HG02678 (cell line): ENCODE data around the gene LRRFIP1.
"Not testable (repeated sequence)": the region's sequence is repeated elsewhere in the genome, so short reads cannot be mapped to it uniquely, and the experiment has no call there.

ENCODE experiments used
- ATAC-seq: cut with Tn5 transposase; IDR thresholded peaks from one replicate; pipeline ENCODE4 v1.9.1; 2021; ENCODE audit warnings: mild to moderate bottlenecking, moderate library complexity; ENCODE audit not compliant: unreplicated experiment

LRRFIP1 gene

DNA sequence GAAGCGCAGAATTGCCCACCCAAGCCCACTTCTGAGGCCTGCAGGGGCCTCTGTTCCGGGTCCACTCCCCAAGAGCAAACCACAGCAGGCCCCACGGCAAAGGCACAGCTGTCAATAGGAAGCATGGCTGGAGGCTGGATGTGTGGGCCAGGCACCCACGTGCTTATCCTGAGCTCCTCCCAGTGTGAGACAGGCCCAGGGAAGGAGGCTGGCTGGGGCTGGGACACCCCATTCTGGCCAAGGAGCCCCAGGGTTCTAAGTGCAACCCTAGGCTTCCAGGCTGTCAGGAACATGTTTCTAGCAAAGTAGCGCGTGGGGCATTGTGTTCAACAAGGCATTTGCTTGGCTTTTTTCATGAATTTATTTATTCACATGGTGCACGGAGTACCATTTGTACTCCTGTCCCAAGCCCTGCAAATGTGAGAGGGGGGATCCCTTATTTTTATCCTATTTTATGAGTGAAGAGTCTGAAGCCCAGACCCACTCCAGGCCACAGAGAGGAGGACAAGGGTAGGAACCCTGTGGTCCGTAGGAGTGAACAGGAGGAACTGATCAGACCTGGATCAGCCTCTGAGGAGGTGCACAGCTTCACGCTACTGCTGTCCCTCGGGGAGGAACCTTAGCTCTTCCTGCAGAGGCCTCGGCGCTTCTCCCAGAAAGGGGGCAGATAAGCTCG, 30.7 kb upstream of the LRRFIP1 start:
- no peak for ATAC-seq

DNA sequence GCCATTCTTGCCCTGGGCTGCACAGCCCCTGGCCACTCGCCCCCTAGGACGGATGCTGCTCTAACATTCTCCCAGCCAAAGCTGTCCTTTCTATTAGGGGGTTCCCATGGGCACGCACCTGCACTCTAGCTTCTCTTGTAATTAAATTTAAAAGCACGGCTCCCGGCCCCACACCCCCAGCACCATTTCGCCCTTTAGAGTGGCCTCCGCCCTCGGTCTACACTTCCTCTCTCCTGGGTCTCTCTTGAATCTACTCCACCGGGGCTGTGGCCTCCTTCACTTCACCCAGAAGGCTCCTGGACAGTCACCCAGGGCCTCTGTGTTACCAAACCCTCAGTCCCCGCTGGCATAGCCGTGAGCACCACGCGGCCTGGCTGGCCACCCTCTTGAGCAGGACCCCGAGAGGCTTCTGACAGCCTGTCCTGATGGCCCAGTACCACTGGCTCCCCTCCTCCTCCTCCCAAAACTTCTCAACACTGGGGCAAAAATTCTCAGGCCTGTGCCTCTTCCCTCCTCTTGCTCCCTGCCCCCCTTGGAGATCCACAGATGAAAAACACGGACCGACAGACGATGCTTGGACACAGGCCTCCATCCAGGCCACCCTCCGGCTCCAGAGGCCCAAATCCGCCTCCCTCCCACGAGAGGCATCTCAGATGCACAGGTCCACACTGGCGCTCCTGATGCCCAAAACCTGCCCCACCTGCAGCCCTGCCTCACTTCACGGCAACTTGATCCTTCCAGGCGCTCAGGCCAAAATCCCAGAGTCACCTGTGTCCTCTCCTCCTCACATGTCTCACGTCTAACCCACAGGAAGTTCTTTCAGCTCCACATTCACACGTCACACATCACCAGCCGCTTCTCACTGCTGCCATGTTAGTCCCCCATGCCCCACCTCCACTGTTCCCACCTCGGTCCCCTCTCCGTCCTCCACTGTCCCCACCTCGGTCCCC, 29.9 kb upstream of the LRRFIP1 start:
- ATAC-seq: no peak

DNA sequence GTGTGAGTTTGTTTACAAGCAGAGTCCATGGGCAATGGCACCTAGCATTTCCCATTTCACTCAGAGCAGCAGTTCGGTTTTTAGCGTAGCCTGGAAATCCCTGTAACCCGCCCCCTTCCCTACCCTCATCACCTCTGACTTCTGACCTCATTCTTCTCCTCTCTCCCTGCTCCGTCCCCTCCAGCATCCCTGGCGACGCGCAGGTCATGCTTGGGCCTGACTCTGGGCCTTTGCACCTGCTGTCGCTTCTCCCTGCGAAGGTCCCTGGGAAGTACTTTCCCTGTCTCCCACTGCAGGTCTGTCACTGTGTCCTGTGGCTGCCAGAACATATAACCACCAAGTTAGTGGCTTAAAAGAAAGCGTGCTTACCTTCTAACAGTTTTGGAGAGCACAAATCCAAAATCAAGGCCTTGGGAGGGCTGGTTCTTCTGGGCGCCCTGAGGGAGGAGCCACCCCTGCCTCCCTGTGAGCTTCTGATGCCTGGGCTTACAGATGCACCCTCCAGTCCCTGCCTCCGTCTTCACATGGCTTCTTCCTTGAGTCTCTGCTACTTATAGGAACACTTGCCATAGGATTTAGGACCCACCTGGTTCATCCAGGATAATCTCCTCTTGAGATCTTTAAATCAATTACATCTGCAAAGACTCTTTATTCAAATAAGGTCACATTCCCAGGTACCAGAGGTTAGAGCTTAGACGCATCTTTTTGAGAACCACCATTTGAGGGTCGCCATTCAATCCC, 28.7 kb upstream of the LRRFIP1 start:
- ATAC-seq: no peak

DNA sequence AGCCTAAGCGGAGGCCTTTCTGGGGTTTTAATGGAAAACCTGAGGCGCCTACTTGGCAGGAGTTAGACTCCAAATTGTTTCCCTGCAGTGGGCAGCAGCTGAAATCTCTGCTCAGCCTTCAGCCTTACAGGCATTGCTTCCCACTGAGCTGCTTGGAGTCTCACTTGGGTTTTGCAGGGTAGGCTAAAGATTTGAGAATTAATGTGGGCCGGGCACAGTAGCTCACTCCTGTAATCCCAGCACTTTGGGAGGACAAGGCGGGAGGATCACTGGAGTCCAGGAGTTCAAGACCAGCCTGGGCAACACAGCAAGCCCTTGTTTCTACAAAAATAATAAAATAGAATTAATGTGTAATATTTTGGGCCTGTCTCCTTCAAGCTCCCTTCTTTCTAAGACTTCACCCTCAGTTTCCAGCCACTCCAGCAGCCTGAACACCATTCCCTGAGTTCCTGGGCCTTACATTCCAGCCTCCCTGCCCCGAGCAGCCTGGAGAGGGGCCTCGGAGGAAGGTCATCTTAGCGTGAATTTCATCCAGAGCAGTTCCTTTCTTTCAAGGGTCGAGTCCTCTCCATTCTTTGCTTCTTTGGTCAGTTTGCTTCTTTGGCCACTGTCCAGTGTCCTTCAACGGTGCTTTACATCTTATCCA, 27.8 kb upstream of the LRRFIP1 start:
- no peak for ATAC-seq

DNA sequence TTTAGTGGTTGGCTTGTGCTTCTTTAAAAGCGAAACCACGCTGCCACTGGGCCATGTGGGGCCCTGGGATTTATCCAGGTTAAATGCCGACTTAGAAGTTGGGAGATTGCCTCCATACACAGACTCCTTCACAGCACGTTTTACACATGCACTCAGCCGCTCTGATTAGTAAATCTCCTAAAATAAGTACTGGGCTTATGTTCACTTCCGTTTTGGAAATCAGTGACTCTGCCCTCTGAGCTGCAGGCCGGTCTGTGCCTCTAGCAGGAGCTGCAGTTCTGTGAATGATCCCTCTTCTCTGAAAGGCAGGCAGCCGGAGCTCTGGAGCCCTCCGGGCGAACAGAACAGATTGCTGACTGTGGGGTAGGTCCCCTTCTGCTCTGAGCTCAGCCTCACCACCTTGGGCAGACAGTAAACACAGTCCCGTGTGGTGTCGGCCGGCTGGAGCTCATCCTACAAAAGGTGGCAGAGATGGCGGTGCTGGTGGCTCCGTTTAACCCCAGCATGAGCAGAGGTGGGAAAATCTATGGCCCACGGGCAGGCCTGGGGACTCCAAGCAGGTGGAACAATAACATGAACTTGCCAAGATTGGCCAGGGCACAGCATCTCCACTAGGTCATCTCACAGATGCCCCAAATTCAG, 27.1 kb upstream of the LRRFIP1 start:
- no peak for ATAC-seq

DNA sequence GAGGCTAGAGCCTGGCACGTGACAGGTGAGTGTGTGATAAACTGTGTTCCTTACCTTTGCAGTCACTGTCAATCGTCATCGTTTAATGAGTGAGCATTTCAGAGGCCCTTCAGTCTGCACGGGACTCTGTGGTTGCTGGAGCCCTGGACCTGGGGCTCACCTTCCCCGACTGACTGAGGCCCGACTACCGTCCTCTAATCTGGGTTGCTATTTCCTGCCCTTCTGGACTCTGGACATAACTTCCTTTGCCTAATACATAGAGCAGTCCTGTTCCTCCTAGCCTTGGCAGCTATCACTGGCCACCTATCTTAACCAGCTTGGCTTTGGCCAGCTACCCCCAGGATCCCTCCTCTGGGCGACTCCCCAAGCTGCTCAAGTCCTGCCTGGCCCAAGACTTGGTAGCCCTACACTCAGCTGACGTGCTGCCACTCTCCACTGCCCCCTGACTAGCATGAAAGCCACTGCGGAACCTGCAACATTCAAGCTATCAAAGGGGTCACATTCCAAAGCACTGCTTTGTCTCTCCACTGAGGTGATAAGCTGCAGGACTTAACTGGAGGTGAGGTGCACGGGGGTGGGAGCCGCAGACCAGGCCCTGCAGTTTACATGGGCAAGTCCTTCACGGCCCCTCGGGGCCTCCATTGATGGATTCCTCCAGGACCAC, 25.8 kb upstream of the LRRFIP1 start:
- no peak for ATAC-seq

DNA sequence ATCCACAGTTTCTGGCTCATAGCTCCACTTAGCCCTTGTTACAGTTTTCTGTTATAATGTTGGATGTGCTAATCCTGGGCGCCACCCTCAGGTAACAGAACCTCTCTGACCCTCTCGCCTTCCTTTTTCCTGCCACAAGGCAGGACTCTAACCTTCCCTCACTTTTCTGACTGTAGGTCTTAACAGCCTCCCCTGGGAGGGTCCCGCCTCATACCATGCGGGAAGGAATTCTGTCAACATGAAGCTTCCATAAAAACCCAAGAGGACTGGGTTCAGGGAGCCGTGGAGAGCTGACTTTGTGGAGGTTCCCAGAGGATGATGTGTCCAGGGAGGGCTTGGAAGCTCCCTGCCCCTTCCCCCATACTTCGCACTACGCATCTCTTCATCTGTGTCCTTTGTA, 25.0 kb upstream of the LRRFIP1 start:
- no peak for ATAC-seq

DNA sequence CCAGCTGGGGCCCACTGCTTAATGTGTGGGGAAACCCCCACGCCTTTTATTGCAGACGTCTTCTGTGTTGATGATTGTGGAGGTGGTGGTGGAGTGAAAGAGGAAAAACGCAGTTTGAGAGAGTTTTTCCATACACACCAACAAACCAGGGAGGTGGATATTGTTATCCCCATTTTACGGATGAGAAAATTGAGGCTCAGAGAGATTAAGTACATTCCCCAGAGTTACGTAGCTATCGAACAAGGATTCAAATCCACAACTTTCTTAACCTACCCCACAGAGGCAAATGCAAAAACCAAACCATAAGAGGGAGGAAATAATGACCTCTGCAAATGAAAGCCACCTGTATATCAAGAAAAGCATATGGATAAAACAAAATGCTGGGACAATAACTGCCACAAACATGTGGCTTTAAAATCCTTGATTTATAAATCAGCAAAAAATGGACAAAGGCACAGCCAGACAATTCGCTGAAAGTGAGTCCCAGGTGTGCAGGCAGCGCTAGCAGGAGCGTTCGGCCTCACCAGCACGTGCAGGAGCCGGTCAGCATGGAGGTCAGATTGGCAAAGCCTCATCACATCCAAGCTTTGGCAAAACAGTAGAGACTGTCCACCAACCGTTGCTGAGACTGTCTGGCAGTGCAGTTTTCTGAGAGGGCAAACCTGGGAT, 24.2 kb upstream of the LRRFIP1 start:
- no peak for ATAC-seq

DNA sequence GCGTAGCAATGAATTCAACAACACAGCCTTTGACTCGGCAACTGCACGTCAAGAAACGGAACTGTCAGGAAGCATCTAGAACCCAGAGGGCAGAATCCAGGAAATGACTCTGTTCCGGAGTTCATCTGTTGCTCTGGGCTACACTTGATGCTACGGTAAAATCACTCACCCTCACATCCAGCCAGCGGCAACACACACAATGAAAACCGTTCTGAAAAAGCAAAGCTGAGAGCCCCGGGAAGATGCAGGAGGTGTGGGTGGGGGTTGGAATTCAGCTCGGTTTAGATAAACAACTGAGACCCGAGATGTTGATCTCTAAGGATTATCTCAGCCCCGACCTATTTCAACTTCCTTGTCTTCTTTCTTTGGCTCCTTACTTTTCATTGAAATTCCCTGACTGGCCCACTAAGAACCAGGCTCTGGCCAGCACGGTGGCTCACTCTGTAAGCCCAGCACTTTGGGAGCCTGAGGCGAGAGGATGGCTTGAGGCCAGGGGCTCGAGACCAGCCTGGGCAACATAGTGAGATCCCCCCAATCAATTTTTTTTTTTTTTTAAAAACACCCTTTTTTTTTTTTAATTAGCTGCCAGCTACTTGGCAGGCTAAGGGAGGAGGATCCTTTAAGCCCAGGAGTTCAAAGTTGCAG, 23.5 kb upstream of the LRRFIP1 start:
- peak; percentile 69 for ATAC-seq

DNA sequence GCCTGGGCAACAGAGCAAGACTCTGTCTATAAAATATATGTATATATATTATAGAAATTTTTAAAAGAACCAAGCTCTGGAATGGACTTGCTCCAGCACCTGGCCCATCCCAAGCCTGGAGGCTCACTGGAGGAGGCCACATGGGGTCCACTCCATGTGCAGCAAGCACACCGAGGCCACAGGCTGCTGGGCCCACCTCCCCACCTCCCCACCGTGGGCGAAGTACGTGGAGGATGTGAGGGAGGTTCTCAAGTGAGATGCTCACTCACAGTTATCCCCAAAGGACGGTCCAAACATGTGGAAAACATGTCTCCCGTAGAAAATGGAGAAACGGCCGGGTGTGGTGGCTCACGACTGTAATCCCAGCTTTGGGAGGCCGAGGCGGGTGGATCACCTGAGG, 23.0 kb upstream of the LRRFIP1 start:
- ATAC-seq: no peak

DNA sequence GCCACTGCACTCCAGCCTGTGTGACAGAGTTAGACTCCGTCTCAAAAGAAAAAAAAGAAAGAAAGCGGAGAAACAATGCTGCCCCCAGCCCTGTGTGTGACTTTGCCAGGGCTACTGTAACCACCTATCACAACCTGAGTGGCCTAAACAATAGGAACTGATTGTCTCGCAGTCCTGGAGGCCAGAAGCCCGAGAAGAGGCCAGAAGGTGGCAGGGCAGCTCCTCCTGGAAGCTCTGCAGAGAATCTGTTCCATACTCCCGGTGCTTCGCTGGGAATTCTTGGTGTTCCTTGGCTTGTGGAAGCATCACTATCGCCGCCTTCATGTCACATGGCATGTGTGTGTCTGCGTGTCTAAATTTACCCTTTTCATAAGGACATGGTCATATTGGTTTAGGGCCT, 22.4 kb upstream of the LRRFIP1 start:
- no peak for ATAC-seq

DNA sequence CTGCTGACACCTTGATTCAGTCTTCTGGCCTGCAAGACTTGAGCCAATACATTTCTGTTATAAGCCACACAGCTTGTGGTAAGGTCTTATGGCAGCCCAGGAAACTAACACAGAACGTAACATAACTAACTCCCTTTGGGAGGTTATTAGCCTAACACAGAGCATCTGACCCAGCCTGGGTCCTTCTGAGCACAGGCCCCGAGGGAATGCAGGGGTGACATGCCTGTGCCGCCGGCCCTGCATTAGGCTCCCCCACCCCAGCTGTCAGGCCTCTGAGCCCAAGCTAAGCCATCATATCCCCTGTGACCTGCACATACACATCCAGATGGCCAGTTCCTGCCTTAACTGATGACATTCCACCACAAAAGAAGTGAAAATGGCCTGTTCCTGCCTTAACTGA, 20.9 kb upstream of the LRRFIP1 start:
- not testable (repeated sequence) for ATAC-seq

DNA sequence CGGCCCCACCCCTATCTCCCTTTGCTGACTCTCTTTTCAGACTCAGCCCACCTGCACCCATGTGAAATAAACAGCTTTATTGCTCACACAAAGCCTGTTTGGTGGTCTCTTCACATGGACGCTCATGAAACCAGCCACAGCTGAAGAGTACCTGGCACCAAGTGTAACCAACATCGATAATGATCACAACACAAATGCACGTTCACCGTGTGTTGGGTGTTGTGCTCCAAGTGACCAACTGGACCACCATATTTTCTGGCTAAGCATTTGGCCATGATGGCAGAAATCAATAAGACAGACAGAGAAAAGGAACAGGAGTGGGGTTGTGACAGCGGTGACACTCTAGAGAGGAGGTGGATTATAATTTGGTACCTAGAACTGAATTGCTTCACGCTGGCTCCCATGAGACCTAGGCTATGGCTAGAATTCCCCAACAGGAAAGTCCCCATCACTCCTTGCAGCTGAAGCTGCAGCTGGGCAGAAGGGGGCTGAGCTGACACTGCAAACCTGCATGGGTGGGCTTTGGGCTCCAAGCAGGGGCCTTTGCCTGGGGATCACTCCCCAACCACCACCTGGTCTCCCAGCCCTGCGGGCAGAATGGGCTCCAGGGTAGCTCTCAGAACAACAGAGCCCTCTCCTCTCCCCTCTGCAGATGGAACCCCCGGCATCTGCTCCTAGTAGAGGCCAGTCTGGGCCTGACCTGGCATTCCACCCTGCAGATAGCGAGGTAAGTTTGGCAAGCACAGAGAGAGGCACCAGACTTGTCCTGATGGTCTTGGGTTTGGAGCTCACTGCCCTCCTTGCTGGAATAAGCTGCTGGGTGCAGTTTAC, 14.6 kb upstream of the LRRFIP1 start:
- ATAC-seq: no peak

DNA sequence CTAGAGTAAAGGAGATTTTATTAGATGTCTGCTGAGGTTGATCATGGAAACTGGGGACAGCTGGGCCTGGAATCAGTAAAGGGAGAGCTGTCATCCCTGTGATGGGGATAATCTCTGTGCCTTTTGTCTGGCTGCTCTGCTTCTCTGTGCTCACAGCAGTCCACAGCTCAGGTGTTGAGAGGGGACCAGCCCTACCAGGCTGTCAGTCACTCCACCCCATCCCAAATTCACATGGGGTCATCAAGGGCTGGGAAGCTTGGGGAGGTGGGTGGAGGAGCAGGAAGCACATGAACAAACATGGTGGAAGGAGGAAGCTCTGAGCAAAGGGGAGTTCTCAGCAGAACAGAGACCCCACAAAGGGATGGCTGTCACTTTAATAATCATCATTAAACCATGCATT, 13.7 kb upstream of the LRRFIP1 start:
- no peak for ATAC-seq

DNA sequence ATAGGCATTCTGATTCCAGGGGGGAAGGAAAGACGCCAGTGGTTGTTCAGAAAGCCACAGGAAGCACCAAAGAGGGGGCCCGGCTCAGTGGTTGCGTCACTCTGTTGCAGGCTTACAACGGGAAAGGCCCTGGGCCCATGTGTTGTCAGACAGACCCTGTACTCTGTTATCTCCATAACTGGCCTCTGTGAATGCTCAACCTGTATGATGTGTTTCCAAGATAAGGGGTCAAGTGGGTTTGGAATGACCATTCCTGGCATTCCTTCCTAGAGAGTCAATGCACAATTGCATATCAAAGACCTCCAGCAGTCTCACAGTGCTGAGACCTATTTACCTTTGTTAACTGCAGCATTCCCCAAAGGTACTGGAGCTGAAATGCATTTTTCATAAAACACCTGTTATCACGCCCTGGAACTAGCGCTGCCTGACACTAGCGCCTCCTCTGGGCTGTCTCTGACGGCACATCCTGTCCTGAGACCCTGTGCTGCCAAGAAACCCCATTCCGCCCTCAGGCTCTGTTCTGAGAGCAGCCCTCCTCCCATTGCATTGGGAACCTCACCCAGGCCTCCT, 13.2 kb upstream of the LRRFIP1 start:
- ATAC-seq: no peak

DNA sequence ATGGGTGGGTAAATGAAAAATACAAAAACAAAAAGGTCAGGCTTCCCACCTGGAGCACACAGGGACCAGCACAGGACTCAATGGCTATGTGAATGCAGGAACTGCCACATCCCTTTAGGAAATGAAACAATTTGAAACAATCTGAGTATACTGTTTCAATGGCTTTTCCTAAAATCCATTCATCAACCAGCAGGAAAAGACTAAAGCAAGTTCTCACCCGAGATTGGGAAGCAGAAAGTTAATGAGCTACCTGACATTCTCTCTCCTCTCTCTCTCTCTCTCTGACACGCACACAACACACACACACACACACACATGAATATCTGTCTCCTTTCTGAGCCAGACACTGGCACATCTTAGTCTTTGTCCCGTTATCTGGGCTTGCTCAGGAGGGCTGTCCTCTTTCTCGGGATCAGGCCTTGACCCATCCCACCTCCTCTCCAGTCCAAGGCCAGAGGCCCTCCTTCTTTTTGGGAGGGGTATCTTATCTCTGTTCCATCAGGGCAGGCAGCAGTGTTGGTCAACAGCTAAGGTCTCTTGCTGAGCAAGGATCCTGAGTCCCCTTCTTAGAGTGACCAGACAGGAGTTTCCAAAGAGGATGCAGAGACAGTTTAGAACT, 11.6 kb upstream of the LRRFIP1 start:
- no peak for ATAC-seq

DNA sequence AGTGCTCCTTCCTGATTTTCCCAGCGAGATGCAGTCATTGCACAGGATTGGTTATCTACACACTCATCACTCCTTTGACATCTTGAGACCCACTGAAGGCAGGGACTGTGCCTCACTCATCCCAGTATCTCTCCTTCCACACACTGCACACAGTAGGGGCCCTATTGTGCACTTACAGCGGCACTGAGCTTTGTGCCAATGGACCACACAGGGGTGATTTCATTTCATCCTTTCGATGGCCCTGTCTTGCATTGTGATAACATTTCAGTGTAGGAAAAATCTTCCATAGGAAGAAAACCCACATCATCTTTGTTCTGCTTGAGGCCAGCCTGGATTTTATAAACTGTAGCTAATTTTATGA, 11.0 kb upstream of the LRRFIP1 start:
- ATAC-seq: no peak
